COLO668 (cell line): ENCODE results near the gene IL21.

Source experiments
- DNase-seq: peaks from one replicate; lab custom pipeline; 2025; ENCODE audit not compliant: unreplicated experiment; lab: John Stamatoyannopoulos, UW

IL21 gene

GRCh38 chr4:122635205-122635604 lies 14.3 kb upstream of the IL21 start:
- DNase-seq: no peak

- DNase-seq: no peak
Measured at GRCh38 chr4:122633211-122633610, 12.3 kb upstream of the IL21 start.

- no peak for DNase-seq
Measured at GRCh38 chr4:122632396-122633143, 11.7 kb upstream of the IL21 start.

- DNase-seq: no peak
Measured at GRCh38 chr4:122625156-122625555, 4.3 kb upstream of the IL21 start.

GRCh38 chr4:122624205-122624604 lies 3.3 kb upstream of the IL21 start:
- DNase-seq: no peak

GRCh38 chr4:122623637-122624166 lies 2.8 kb upstream of the IL21 start:
- no peak for DNase-seq

- no peak for DNase-seq
Measured at GRCh38 chr4:122622400-122622799, 1.5 kb upstream of the IL21 start.

GRCh38 chr4:122619611-122620010 lies 1.3 kb downstream of the IL21 start:
- no peak for DNase-seq

- no peak for DNase-seq
Measured at GRCh38 chr4:122617597-122618593, 3.0 kb downstream of the IL21 start.

GRCh38 chr4:122616915-122617596 lies 3.8 kb downstream of the IL21 start:
- DNase-seq: no peak

- DNase-seq: no peak
Measured at GRCh38 chr4:122614621-122615020, 6.2 kb downstream of the IL21 start.

- no peak for DNase-seq
Measured at GRCh38 chr4:122612540-122612939, 8.3 kb downstream of the IL21 start.

GRCh38 chr4:122606364-122607043 lies 14.4 kb downstream of the IL21 start:
- DNase-seq: no peak

GRCh38 chr4:122604146-122604545 lies 16.7 kb downstream of the IL21 start:
- DNase-seq: no peak

- no peak for DNase-seq
Measured at GRCh38 chr4:122603156-122603574, 17.7 kb downstream of the IL21 start.

GRCh38 chr4:122602277-122603142 lies 18.4 kb downstream of the IL21 start:
- no peak for DNase-seq

GRCh38 chr4:122591196-122591595 lies 29.7 kb downstream of the IL21 start:
- no peak for DNase-seq

GRCh38 chr4:122588453-122589238 lies 32.2 kb downstream of the IL21 start:
- no peak for DNase-seq

- DNase-seq: no peak
Measured at GRCh38 chr4:122584519-122584918, 36.3 kb downstream of the IL21 start.
